B cell (primary cell): ENCODE data around the gene RORB. TPM values are rescaled to one million over a fixed set of nuclear protein-coding genes. Genes with fewer than 3 reads are reported as not detected.

Experiments
- ATAC-seq: fragments of 200-7000 bp; cut with Tn5 transposase; one replicate; pipeline ENCODE4 v1.10.0; 2021; ENCODE audit warnings: low read depth, mild to moderate bottlenecking, moderate number of reproducible peaks, moderate library complexity
- CTCF ChIA-PET: fragments of 350-600 bp; sonication (Branson Sonifier 250); formaldehyde crosslinking; loops from one replicate; lab custom pipeline; 2021; ENCODE audit warnings: antibody characterized with exemption, inconsistent platforms; lab: Charles Lee
- POLR2A ChIA-PET: fragments of 350-600 bp; sonication (Branson Sonifier 250); formaldehyde crosslinking; loops from one replicate; lab custom pipeline; 2021; ENCODE audit warnings: antibody characterized with exemption; lab: Charles Lee
- DNase-seq: peaks from one replicate; pipeline ENCODE4 v3.0.0; 2013
- H2AFZ ChIP-seq: 2 replicates; pipeline ENCODE4 v1.6.1; 2012; ENCODE audit warnings: mild to moderate bottlenecking, low read depth, low read length; ENCODE audit not compliant: insufficient read depth, poor library complexity, severe bottlenecking
- H3K27ac ChIP-seq, 2 donors: 1 replicate in 1 of 2; 2 replicates in 1 of 2; pipeline ENCODE4 v1.5.1; 2012 to 2013; ENCODE audit warnings: low read length in 2 of 2, mild to moderate bottlenecking in 2 of 2, moderate library complexity in 1 of 2
- H3K27me3 ChIP-seq, 4 experiments: fragments of 200-600 bp in 1 of 4; sonication (generic) in 1 of 4; replicated peaks in 1 of 4; 1 replicate in 2 of 4; 2 replicates in 2 of 4; pipeline versions ENCODE4 v1.6.1 to v1.7.0; 2013 to 2016; ENCODE audit warnings: low read length in 3 of 4, mild to moderate bottlenecking in 2 of 4, mixed read lengths in 1 of 4, moderate library complexity in 1 of 4; ENCODE audit not compliant: insufficient read depth in 4 of 4, control insufficient read depth in 3 of 4; ENCODE audit errors: control extremely low read depth in 1 of 4
- H3K36me3 ChIP-seq, 2 experiments: replicated peaks in 1 of 2; 1 replicate in 1 of 2; 2 replicates in 1 of 2; pipeline versions ENCODE4 v1.6.1 to v1.7.1; 2013; ENCODE audit warnings: low read length in 1 of 2; ENCODE audit not compliant: insufficient read depth in 2 of 2, control insufficient read depth in 1 of 2; ENCODE audit errors: control extremely low read depth in 1 of 2, extremely low read depth in 1 of 2
- H3K4me1 ChIP-seq, 2 donors: fragments of 200-600 bp in 1 of 2; sonication (generic) in 1 of 2; 1 replicate in 1 of 2; 2 replicates in 1 of 2; pipeline versions ENCODE4 v1.5.1 to v1.6.1; 2013 to 2017; ENCODE audit warnings: low read length in 2 of 2; ENCODE audit not compliant: control insufficient read depth in 2 of 2, insufficient read depth in 2 of 2
- H3K4me2 ChIP-seq: replicated peaks from 2 replicates; pipeline ENCODE3; 2012; ENCODE audit warnings: mild to moderate bottlenecking, low read depth, low read length; ENCODE audit not compliant: poor library complexity, severe bottlenecking
- H3K4me3 ChIP-seq, 5 experiments: fragments of 200-600 bp in 1 of 5; sonication (generic) in 1 of 5; 1 replicate in 3 of 5; 2 replicates in 2 of 5; pipeline versions ENCODE4 v1.5.1 to v1.7.0; 2011 to 2016; ENCODE audit warnings: low read length in 4 of 5, mild to moderate bottlenecking in 4 of 5, low read depth in 2 of 5, control low read depth in 1 of 5, moderate library complexity in 1 of 5; ENCODE audit not compliant: insufficient read depth in 1 of 5; ENCODE audit errors: control extremely low read depth in 1 of 5, extremely low read depth in 1 of 5
- H3K79me2 ChIP-seq: fragments of 200-600 bp; sonication (generic); one replicate; pipeline ENCODE4 v1.6.0; 2016; ENCODE audit warnings: low read length; ENCODE audit not compliant: control insufficient read depth, insufficient read depth
- H3K9ac ChIP-seq: fragments of 200-600 bp; sonication (generic); 2 replicates; pipeline ENCODE4 v1.6.1; 2017; ENCODE audit warnings: mild to moderate bottlenecking, low read length, moderate library complexity
- H3K9me3 ChIP-seq, 3 donors: one replicate each; pipeline versions ENCODE4 v1.6.1 to v1.7.1; 2013; ENCODE audit warnings: low read length in 2 of 3; ENCODE audit not compliant: control insufficient read depth in 2 of 3, insufficient read depth in 1 of 3; ENCODE audit errors: control extremely low read depth in 1 of 3
- H4K20me1 ChIP-seq: 2 replicates; pipeline ENCODE4 v1.6.0; 2012; ENCODE audit warnings: mild to moderate bottlenecking, low read length; ENCODE audit not compliant: insufficient read depth, control insufficient read depth, poor library complexity, severe bottlenecking
- H3K27ac Mint-ChIP-seq: one replicate; pipeline ENCODE4 v1.8.0; 2021; ENCODE audit warnings: mixed read lengths
- H3K27me3 Mint-ChIP-seq: one replicate; pipeline ENCODE4 v1.8.0; 2021; ENCODE audit warnings: mixed read lengths
- H3K4me1 Mint-ChIP-seq: one replicate; pipeline ENCODE4 v1.8.0; 2021; ENCODE audit warnings: mixed read lengths
- H3K4me3 Mint-ChIP-seq: one replicate; pipeline ENCODE4 v1.8.0; 2021; ENCODE audit warnings: mixed read lengths
- H3K9me3 Mint-ChIP-seq: one replicate; pipeline ENCODE4 v1.8.0; 2022; ENCODE audit warnings: mixed read lengths; ENCODE audit not compliant: insufficient read depth
- EZH2 ChIP-seq: IDR thresholded peaks from 2 replicates; pipeline ENCODE4 v1.6.1; 2012; ENCODE audit warnings: borderline replicate concordance, low read depth, mild to moderate bottlenecking, moderate library complexity, low read length; ENCODE audit not compliant: insufficient read depth, poor library complexity, severe bottlenecking
- WGBS: methylation state at CpG from one replicate; pipeline ENCODE4 v1.1.5; 2013; ENCODE audit warnings: missing lambda C conversion rate; ENCODE audit not compliant: insufficient coverage; 5-methylcytosine and 5-hydroxymethylcytosine counted together
- intact Hi-C: fragments of 100-400 bp; cut with micrococcal nuclease; formaldehyde crosslinking; loops from one replicate; pipeline ENCODE4 v1.10.0; 2022
- polyA plus RNA-seq: library from polyadenylated mRNA; depleted of rRNA; stranded (reverse); fragments of >200 nt; gene quantifications from 2 replicates; pipeline ENCODE4 v1.2.3, GENCODE V29; 2012
- total RNA-seq, 2 donors: library from RNA; stranded (reverse); fragments of 120-200 nt in 1 of 2; gene quantifications; 1 replicate in 1 of 2; 2 replicates in 1 of 2; pipeline versions ENCODE4 v1.2.3 to v1.2.4, GENCODE V29; 2013 to 2022
- TF ChIP-seq, protein P1 (sequence below): fragments of 200-600 bp; IDR thresholded peaks from one replicate; pipeline ENCODE4 v1.8.0; 2022; ENCODE audit warnings: antibody characterized with exemption, mild to moderate bottlenecking

The RORB gene
- total and polyA plus RNA-seq, 2 donors (not counting 1 experiment from before 2014, with no cell fraction given) = 0.01 TPM; not detected in 1

- Histone ChIP-seq H3K4me3 (no peak overlapping the region), H3K27me3 (peaks cover 0 to 30% (median 28%) of the 10 kb centered on the region in 4 experiments), H3K4me1 (peaks cover 22 to 29% of the 10 kb centered on the region in 2 donors), H3K36me3 (no peaks in the 10 kb centered on the region), H3K79me2 (no peaks in the 10 kb centered on the region), H3K9ac (no peak overlapping the region), H3K27ac (no peak overlapping the region), H3K4me2 (no peak overlapping the region), H3K9me3 (peaks cover 0 to 15% (median 0%) of the 10 kb centered on the region in 3 donors), H4K20me1 (no peaks in the 10 kb centered on the region), H2AFZ (no peak overlapping the region)
- peaks cover 22% of the 10 kb centered on the region for H3K4me1 Mint-ChIP-seq
- POLR2A ChIA-PET = no interaction called here
- DNase-seq (no peak), ATAC-seq (no peak)
- TF ChIP-seq, protein P1, sequence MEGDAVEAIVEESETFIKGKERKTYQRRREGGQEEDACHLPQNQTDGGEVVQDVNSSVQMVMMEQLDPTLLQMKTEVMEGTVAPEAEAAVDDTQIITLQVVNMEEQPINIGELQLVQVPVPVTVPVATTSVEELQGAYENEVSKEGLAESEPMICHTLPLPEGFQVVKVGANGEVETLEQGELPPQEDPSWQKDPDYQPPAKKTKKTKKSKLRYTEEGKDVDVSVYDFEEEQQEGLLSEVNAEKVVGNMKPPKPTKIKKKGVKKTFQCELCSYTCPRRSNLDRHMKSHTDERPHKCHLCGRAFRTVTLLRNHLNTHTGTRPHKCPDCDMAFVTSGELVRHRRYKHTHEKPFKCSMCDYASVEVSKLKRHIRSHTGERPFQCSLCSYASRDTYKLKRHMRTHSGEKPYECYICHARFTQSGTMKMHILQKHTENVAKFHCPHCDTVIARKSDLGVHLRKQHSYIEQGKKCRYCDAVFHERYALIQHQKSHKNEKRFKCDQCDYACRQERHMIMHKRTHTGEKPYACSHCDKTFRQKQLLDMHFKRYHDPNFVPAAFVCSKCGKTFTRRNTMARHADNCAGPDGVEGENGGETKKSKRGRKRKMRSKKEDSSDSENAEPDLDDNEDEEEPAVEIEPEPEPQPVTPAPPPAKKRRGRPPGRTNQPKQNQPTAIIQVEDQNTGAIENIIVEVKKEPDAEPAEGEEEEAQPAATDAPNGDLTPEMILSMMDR = no peak
- no peak for TF ChIP-seq EZH2
- CTCF ChIA-PET = no interaction called here
- intact Hi-C loops = no loop called here
- peaks cover 35% of the 10 kb centered on the region for H3K27me3 Mint-ChIP-seq
- WGBS = no CpG with 5 or more reads among the region's 4 CpGs
- H3K27ac Mint-ChIP-seq = no peak overlapping the region
- no peaks in the 10 kb centered on the region for H3K9me3 Mint-ChIP-seq
- H3K4me3 Mint-ChIP-seq = no peak overlapping the region
Observed at GRCh38 chr9:74503219-74503618, 6.1 kb downstream of the RORB start.

DNA sequence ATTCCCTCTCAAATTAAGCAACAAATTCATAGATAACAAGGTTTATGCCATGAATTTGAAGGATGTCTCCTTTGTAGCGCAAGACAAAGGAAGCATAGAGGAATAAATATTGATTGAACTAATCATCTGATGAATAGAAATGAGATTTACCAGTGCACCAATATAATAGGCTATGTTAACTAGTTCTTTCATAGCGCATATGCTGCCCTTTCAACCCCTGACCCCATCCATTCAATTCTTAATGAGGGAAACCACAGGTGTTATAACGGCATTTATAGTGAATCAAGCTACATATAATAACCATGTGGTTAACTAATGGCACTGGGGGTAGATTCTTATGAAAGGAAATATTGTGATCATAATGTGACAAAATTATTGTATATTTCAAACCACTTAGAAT is 6.5 kb downstream of the RORB start:
- no CpG with 5 or more reads among the region's 3 CpGs for WGBS
- no peak for ATAC-seq
- no peak overlapping the region for H2AFZ ChIP-seq
- DNase-seq = no peak
- ChIA-PET POLR2A (no interaction called here), CTCF (no interaction called here)
- TF ChIP-seq EZH2 = no peak
- TF ChIP-seq, protein P1 = no peak
- no peak overlapping the region for H3K9ac ChIP-seq
- H3K4me1 Mint-ChIP-seq = peaks cover 20% of the 10 kb centered on the region
- peaks cover 0 to 28% (median 26%) of the 10 kb centered on the region in 4 experiments for H3K27me3 ChIP-seq
- H4K20me1 ChIP-seq = no peaks in the 10 kb centered on the region
- peaks cover 35% of the 10 kb centered on the region for H3K27me3 Mint-ChIP-seq
- H3K4me3 ChIP-seq = no peak overlapping the region
- H3K4me2 ChIP-seq = no peak overlapping the region
- intact Hi-C loops = no loop called here
- no peak overlapping the region for H3K27ac ChIP-seq
- H3K4me1 ChIP-seq = peaks cover 22 to 24% of the 10 kb centered on the region in 2 donors
- H3K4me3 Mint-ChIP-seq = no peak overlapping the region
- H3K36me3 ChIP-seq = no peaks in the 10 kb centered on the region
- no peak overlapping the region for H3K27ac Mint-ChIP-seq
- H3K9me3 Mint-ChIP-seq = no peaks in the 10 kb centered on the region
- peaks cover 0 to 15% (median 0%) of the 10 kb centered on the region in 3 donors for H3K9me3 ChIP-seq
- H3K79me2 ChIP-seq = no peaks in the 10 kb centered on the region
